HCT116 (cell line): Measurements from ENCODE around the gene GOLGA2. TPM values are rescaled to one million over a fixed set of nuclear protein-coding genes. Genes with fewer than 3 reads are reported as not detected.

Experiments
- ATAC-seq: fragments of 200-7000 bp; cut with Tn5 transposase; 2 replicates; pipeline ENCODE4 v1.9.1; 2020; ENCODE audit warnings: mild to moderate bottlenecking, moderate library complexity
- BruUV-seq: library from RNA; stranded (reverse); fragments of 400-500 nt; replicated peaks from 2 replicates; lab custom pipeline; 2021; lab: Mats Ljungman, UMichigan
- CTCF ChIA-PET: fragments of 300-600 bp; sonication (Branson Sonifier 250); formaldehyde crosslinking; loops from one replicate; lab custom pipeline; 2021; ENCODE audit warnings: antibody characterized with exemption; lab: Charles Lee
- POLR2A ChIA-PET: fragments of 300-600, 350-600 bp; sonication (Branson Sonifier 250); formaldehyde crosslinking; loops from one replicate; lab custom pipeline; 2021; ENCODE audit warnings: antibody characterized with exemption; lab: Charles Lee
- RAD21 ChIA-PET, 2 experiments: fragments of 300-600 bp; sonication (Branson Sonifier 250); formaldehyde crosslinking; loops; one replicate each; lab custom pipeline; 2023; ENCODE audit warnings: low total read pairs in 2 of 2; ENCODE audit not compliant: uncharacterized antibody in 2 of 2, unreplicated experiment in 2 of 2, low non-redundant PET in 1 of 2; lab: Charles Lee
- DNase-seq: peaks from one replicate; pipeline ENCODE4 v3.0.0-alpha.2; 2010; ENCODE audit warnings: low read depth, low spot score
- H2AFZ ChIP-seq: fragments of 200-600 bp; shearing (Covaris generic), sonication (generic); 2 replicates; pipeline ENCODE4 v1.6.1; 2017; ENCODE audit warnings: low read depth, mixed run types, mixed read lengths, antibody characterized with exemption, low read length; ENCODE audit not compliant: poor library complexity, severe bottlenecking
- H3K27ac ChIP-seq: 2 replicates; pipeline ENCODE4 v1.5.1; 2012; ENCODE audit warnings: low read depth, low read length
- H3K27me3 ChIP-seq: fragments of 200-600 bp; sonication (generic); 2 replicates; pipeline ENCODE4 v1.6.1; 2016; ENCODE audit warnings: mixed run types, low read length, mixed read lengths; ENCODE audit not compliant: insufficient read depth
- H3K36me3 ChIP-seq, 2 experiments: fragments of 200-500 bp in 1 of 2; fragments of 200-600 bp in 1 of 2; sonication (Bioruptor generic) in 1 of 2; sonication (generic) in 1 of 2; 2 replicates each; pipeline versions ENCODE4 v1.5.1 to v1.6.1; 2014 to 2016; ENCODE audit warnings: low read length in 2 of 2, inconsistent platforms in 1 of 2, mixed read lengths in 1 of 2, mixed run types in 1 of 2; ENCODE audit not compliant: insufficient read depth in 2 of 2, control insufficient read depth in 1 of 2
- H3K4me1 ChIP-seq, 2 experiments: fragments of 200-600 bp in 1 of 2; sonication (generic) in 1 of 2; 2 replicates each; pipeline versions ENCODE4 v1.5.1 to v1.6.1; 2012 to 2017; ENCODE audit warnings: low read length in 2 of 2, inconsistent platforms in 1 of 2, mild to moderate bottlenecking in 1 of 2, mixed read lengths in 1 of 2, mixed run types in 1 of 2, moderate library complexity in 1 of 2; ENCODE audit not compliant: insufficient read depth in 2 of 2, control insufficient read depth in 1 of 2
- H3K4me2 ChIP-seq: fragments of 200-600 bp; sonication (generic); 2 replicates; pipeline ENCODE4 v1.6.1; 2017; ENCODE audit warnings: mixed run types, low read length, mixed read lengths
- H3K4me3 ChIP-seq, 2 experiments: fragments of 200-600 bp in 1 of 2; sonication (generic) in 1 of 2; replicated peaks in 1 of 2; 2 replicates each; pipeline ENCODE4 v1.5.1; 2011 to 2016; ENCODE audit warnings: low read length in 2 of 2, control low read depth in 1 of 2, low read depth in 1 of 2, mild to moderate bottlenecking in 1 of 2, mixed read lengths in 1 of 2, mixed run types in 1 of 2
- H3K79me2 ChIP-seq: fragments of 200-600 bp; sonication (generic); 2 replicates; pipeline ENCODE4 v1.6.1; 2017; ENCODE audit warnings: mild to moderate bottlenecking, mixed run types, low read length, moderate library complexity, mixed read lengths; ENCODE audit not compliant: insufficient read depth
- H3K9ac ChIP-seq: fragments of 200-600 bp; sonication (generic); 2 replicates; pipeline ENCODE4 v1.6.1; 2016; ENCODE audit warnings: low read length, mixed read lengths
- H3K9me2 ChIP-seq: fragments of 200-600 bp; sonication (generic), shearing (Covaris generic); 2 replicates; pipeline ENCODE4 v1.6.1; 2017; ENCODE audit warnings: mixed run types, mild to moderate bottlenecking, moderate library complexity; ENCODE audit not compliant: insufficient read depth
- H3K9me3 ChIP-seq, 2 experiments: fragments of 200-500 bp in 1 of 2; fragments of 200-600 bp in 1 of 2; sonication (Bioruptor generic) in 1 of 2; sonication (generic) in 1 of 2; 2 replicates each; pipeline ENCODE4 v1.6.1; 2014 to 2017; ENCODE audit warnings: low read length in 2 of 2, mixed read lengths in 2 of 2, inconsistent platforms in 1 of 2, low read depth in 1 of 2, mild to moderate bottlenecking in 1 of 2, mixed run types in 1 of 2, moderate library complexity in 1 of 2; ENCODE audit not compliant: control insufficient read depth in 1 of 2, insufficient read depth in 1 of 2
- H4K20me1 ChIP-seq: fragments of 200-600 bp; sonication (generic), shearing (Covaris generic); 2 replicates; pipeline ENCODE4 v1.6.1; 2017; ENCODE audit warnings: mixed run types, mild to moderate bottlenecking, moderate library complexity; ENCODE audit not compliant: insufficient read depth
- CEBPB ChIP-seq: IDR thresholded peaks from 2 replicates; pipeline ENCODE4 v1.6.1; 2012; ENCODE audit warnings: low read depth
- EGR1 ChIP-seq: IDR thresholded peaks from 2 replicates; pipeline ENCODE4 v1.6.1; 2012; ENCODE audit warnings: low read depth
- EZH2phosphoT487 ChIP-seq: fragments of 200-600 bp; IDR thresholded peaks from 2 replicates; pipeline ENCODE4 v1.6.1; 2018; ENCODE audit warnings: antibody characterized with exemption, borderline replicate concordance
- SRF ChIP-seq: IDR thresholded peaks from 2 replicates; pipeline ENCODE4 v1.6.1; 2012; ENCODE audit warnings: low read depth
- intact Hi-C: fragments of 100-400 bp; cut with micrococcal nuclease; formaldehyde crosslinking; loops from 2 replicates; pipeline ENCODE4 v1.10.0; 2022
- microRNA counts: library from miRNA; unstranded; fragments of <30 nt; microRNA quantifications from one replicate; lab custom pipeline; 2015
- microRNA-seq: library from miRNA; unstranded; fragments of <30 nt; microRNA quantifications from one replicate; pipeline ENCODE4, GENCODE V29; 2016; ENCODE audit warnings: borderline number of aligned reads
- total RNA-seq: library from RNA; stranded (reverse); gene quantifications from one replicate; pipeline ENCODE4 v1.2.1, GENCODE V29; 2021; ENCODE audit not compliant: unreplicated experiment
- TF ChIP-seq, protein P1 (sequence below): IDR thresholded peaks from 2 replicates; pipeline ENCODE4 v1.6.1; 2012

Gene GOLGA2
- total RNA-seq, 1 experiment from 2014 or later: 67.0 TPM

DNA sequence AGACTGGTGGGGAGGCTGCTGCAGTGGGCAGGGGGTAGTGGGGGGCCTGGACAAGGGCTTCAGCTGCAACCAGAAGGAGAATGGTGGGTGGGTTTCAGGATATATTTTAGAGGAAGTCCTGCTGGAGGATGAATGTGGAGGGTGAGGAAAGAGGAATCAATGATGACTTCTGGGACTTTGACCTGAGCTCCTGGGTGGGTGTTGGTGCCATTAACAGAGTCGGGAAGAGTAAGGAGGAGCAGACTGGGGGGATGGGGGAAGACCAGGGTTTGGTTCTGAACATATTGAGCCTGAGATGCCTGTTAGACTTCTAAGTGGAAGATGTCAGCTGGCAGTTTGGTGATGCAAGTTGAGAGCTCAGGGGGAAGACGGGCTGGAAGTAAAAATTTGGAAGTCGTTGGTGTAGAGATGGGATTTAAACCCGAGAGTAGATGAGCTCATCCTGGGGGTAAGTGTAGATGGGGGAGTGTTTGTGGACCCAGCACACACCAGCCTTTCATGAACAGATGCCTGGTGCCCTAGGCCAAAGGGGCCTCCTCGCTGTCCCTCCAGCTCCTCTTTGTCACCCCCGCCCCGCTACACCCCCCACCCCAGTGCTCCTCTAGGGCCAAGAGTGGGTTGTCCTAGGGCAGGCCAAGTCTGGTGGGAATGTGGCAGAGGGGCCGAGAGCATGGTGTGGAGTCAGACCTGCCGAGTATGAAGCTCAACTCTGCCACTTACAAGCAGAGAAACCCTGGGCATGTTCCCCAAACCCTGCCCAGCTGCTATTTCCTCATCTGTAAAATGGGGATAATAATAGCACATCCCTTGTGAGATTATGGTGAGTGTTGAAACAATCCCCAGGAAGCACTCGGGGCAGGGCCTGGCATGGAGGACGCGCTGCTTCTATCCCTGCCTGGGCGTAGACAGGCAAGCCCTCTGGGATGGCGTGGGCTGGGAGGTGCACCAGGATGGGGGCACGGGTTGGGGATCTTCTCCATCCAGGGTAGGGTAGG is 68.6 kb downstream of the GOLGA2 start (continued):
- TF ChIP-seq EZH2phosphoT487 (no peak), CEBPB (no peak)

DNA sequence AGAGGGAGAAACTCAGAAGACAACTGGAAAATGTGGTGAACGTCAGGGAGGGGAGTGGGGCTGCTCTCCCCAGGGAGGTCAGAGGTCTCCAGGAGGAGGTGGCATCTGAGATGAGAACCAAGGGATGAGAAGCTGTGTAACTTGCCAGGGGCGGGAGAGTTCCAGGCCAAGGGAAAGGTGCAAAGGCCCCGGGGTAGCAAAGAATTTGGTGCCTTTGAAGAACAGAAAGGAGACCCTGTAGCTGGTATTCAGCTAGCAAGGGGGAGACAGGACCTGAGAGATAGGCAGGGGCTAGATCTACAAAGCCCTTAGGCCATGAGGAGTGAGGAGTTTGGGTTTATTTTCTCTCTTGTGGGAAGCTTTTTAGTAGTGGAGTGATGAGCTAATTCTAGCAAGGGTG is 69.3 kb downstream of the GOLGA2 start:
- peaks cover 4 to 26% of the 10 kb centered on the region in 2 experiments; a peak in 3 of 4 replicates for H3K4me1 ChIP-seq
- no peak for TF ChIP-seq EGR1
- TF ChIP-seq CEBPB: no peak
- TF ChIP-seq SRF: no peak
- TF ChIP-seq, protein P1, sequence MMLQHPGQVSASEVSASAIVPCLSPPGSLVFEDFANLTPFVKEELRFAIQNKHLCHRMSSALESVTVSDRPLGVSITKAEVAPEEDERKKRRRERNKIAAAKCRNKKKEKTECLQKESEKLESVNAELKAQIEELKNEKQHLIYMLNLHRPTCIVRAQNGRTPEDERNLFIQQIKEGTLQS: no peak
- POLR2A ChIA-PET: interaction anchor here (1.1 kb wide), 1 partner anchor 44 kb away, joined by 3 read pairs; no protein-coding TSS in a partner anchor

More for the DNA sequence above, 69.3 kb downstream of the GOLGA2 start:
- no peaks in the 10 kb centered on the region for H3K9me3 ChIP-seq
- CTCF ChIA-PET: interaction anchor here (1.0 to 1.7 kb wide), 3 partner anchors 12 to 49 kb away, joined by 3 to 7 read pairs (median 4); no protein-coding TSS in a partner anchor
- no peak overlapping the region for H3K4me2 ChIP-seq
- intact Hi-C loops: no loop called here
- BruUV-seq: no TSS peak
- RAD21 ChIA-PET: no interaction called here
- H3K9ac ChIP-seq: no peak overlapping the region
- DNase-seq (no peak), ATAC-seq (no peak)
- no peaks in the 10 kb centered on the region for H3K36me3 ChIP-seq
- H3K4me3 ChIP-seq: no peak overlapping the region
- H3K27me3 ChIP-seq: no peaks in the 10 kb centered on the region
- H2AFZ ChIP-seq: no peak overlapping the region
- H3K27ac ChIP-seq: no peak overlapping the region
- H3K9me2 ChIP-seq: no peaks in the 10 kb centered on the region
- H3K79me2 ChIP-seq: no peaks in the 10 kb centered on the region
- no peaks in the 10 kb centered on the region for H4K20me1 ChIP-seq

MicroRNA genes within 50 kb of the gene (microRNA counts, 767-probe panel; counts per million panel counts)
- not detected for microRNA hsa-miR-199b-5p (lab: Ali Mortazavi, UCI)
- microRNA hsa-miR-3154 (lab: Ali Mortazavi, UCI): not detected

Small RNAs within 50 kb of the gene (microRNA-seq; reads per million reads assigned to microRNA genes)
- gene MIR199B (19.7 reads per million, percentile 42 among the genes with 10 or more reads in this experiment), gene MIR3154 (not detected)

Other genes starting within 250 kb of the GOLGA2 start
- gene NAIF1, start 208.7 kb downstream of the GOLGA2 start, total RNA-seq: 11.0 TPM
- gene SLC25A25, start 207.8 kb downstream of the GOLGA2 start, total RNA-seq: 15.3 TPM
- 148 TPM for gene PTGES2, start 148.3 kb downstream of the GOLGA2 start, total RNA-seq
- gene LCN2, start 126.6 kb downstream of the GOLGA2 start, total RNA-seq: 9.2 TPM
- gene BBLN, start 115.7 kb downstream of the GOLGA2 start, total RNA-seq: 119 TPM
- 144 TPM for gene CIZ1, start 84.4 kb downstream of the GOLGA2 start, total RNA-seq
- gene DNM1, start 72.6 kb downstream of the GOLGA2 start, total RNA-seq: 12.0 TPM
- 22.4 TPM for gene SWI5, start 269 bp upstream of the GOLGA2 start, total RNA-seq
- gene TRUB2, start 46.4 kb upstream of the GOLGA2 start, total RNA-seq: 42.1 TPM
- gene COQ4, start 46.8 kb upstream of the GOLGA2 start, total RNA-seq: 45.8 TPM
- gene SLC27A4, start 64.5 kb upstream of the GOLGA2 start, total RNA-seq: 33.9 TPM
- 51.6 TPM for gene URM1, start 95.4 kb upstream of the GOLGA2 start, total RNA-seq
- gene CERCAM, start 144.8 kb upstream of the GOLGA2 start, total RNA-seq: 27.0 TPM
- 46.8 TPM for gene ODF2, start 180.0 kb upstream of the GOLGA2 start, total RNA-seq
- gene GLE1, start 228.7 kb upstream of the GOLGA2 start, total RNA-seq: 36.6 TPM